Right atrium auricular region (tissue), 2 donors: ENCODE data around the gene EHMT2. TPM values are rescaled to one million over a fixed set of nuclear protein-coding genes. Genes with fewer than 3 reads are reported as not detected.
"Not testable (repeated sequence)": the region's sequence is repeated elsewhere in the genome, so short reads cannot be mapped to it uniquely, and the experiment has no call there.

Source experiments
- DNase-seq: peaks from one replicate; pipeline ENCODE4 v3.0.0-alpha.2; 2019; ENCODE audit warnings: low spot score
- H3K27ac ChIP-seq, 2 donors: fragments of 200-600 bp; sonication (generic); 1 replicate in 1 of 2; 2 replicates in 1 of 2; pipeline ENCODE4 v1.5.1; 2016 to 2019
- H3K27me3 ChIP-seq, 2 donors: fragments of 200-600 bp; sonication (generic); one replicate each; pipeline versions ENCODE4 v1.5.1 to v1.6.0; 2017 to 2019
- H3K36me3 ChIP-seq: fragments of 200-600 bp; sonication (generic); one replicate; pipeline ENCODE4 v1.5.1; 2016
- H3K4me1 ChIP-seq, 2 donors: fragments of 200-600 bp; sonication (generic); one replicate each; pipeline versions ENCODE4 v1.5.1 to v1.6.0; 2017 to 2019
- H3K4me3 ChIP-seq, 2 donors: fragments of 200-600 bp; sonication (generic); 1 replicate in 1 of 2; 2 replicates in 1 of 2; pipeline ENCODE4 v1.5.1; 2017 to 2019; ENCODE audit warnings: mild to moderate bottlenecking in 1 of 2, moderate library complexity in 1 of 2
- H3K9me3 ChIP-seq, 2 donors: fragments of 200-600 bp; sonication (generic); one replicate each; pipeline ENCODE4 v1.5.1; 2019
- total RNA-seq, 2 donors: library from RNA; depleted of rRNA; stranded (reverse); fragments of >200 nt; gene quantifications; one replicate each; pipeline ENCODE4 v1.1.0, GENCODE V29; 2016
- TF ChIP-seq, protein P1 (sequence below), 2 donors: fragments of 200-600 bp; sonication (generic); IDR thresholded peaks; one replicate each; pipeline ENCODE4 v1.5.1; 2019; ENCODE audit warnings: antibody characterized with exemption in 2 of 2

The EHMT2 gene
- total RNA-seq, 2 donors from 2014 or later = 10.5 to 19.1 TPM

DNA sequence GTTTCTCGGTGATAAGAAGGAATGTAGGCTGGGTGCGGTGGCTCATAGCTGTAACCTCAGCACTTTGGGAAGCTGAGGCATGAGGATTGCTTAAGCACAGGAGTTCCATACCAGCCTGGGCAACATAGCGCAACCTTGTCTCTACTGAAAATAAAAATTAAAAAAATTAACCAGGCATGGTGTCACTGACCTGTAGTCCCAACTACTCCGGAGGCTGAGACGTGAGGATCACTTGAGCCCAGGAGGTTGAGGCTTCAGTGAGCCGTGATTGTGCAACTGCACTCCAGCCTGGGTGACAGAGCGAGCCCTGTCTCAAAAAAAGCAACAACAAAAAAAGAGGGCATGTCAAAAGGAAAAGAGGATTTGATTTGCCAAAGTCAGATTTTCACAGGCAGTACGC is 38.8 kb downstream of the EHMT2 start:
- Histone ChIP-seq H3K4me3 (no peak overlapping the region), H3K36me3 (peaks cover 40% of the 10 kb centered on the region), H3K9me3 (no peaks in the 10 kb centered on the region), H3K27me3 (no peaks in the 10 kb centered on the region), H3K27ac (no peak overlapping the region), H3K4me1 (peaks cover 0 to 14% of the 10 kb centered on the region in 2 donors)
- DNase-seq = no peak
- TF ChIP-seq, protein P1, sequence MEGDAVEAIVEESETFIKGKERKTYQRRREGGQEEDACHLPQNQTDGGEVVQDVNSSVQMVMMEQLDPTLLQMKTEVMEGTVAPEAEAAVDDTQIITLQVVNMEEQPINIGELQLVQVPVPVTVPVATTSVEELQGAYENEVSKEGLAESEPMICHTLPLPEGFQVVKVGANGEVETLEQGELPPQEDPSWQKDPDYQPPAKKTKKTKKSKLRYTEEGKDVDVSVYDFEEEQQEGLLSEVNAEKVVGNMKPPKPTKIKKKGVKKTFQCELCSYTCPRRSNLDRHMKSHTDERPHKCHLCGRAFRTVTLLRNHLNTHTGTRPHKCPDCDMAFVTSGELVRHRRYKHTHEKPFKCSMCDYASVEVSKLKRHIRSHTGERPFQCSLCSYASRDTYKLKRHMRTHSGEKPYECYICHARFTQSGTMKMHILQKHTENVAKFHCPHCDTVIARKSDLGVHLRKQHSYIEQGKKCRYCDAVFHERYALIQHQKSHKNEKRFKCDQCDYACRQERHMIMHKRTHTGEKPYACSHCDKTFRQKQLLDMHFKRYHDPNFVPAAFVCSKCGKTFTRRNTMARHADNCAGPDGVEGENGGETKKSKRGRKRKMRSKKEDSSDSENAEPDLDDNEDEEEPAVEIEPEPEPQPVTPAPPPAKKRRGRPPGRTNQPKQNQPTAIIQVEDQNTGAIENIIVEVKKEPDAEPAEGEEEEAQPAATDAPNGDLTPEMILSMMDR (IDR thresholded peaks at IDR 0.05) = no peak

DNA sequence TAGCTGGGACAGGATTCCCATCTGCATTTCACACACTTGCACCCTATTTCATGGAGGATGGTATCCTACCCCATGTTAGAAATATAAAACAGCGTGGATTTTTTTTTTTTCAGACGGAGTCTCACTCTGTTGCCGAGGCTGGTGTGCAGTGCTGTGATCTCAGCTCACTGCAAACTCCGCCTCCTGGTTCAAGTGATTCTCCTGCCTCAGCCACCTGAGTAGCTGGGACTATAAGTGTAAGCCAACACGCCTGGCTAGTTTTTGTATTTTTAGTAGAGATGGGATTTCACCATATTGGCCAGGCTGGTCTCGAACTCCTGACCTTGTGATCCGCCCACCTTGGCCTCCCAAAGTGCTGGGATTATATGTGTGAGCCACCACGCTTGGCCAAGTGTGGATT is 39.7 kb downstream of the EHMT2 start:
- H3K36me3 ChIP-seq = peaks cover 40% of the 10 kb centered on the region

DNA sequence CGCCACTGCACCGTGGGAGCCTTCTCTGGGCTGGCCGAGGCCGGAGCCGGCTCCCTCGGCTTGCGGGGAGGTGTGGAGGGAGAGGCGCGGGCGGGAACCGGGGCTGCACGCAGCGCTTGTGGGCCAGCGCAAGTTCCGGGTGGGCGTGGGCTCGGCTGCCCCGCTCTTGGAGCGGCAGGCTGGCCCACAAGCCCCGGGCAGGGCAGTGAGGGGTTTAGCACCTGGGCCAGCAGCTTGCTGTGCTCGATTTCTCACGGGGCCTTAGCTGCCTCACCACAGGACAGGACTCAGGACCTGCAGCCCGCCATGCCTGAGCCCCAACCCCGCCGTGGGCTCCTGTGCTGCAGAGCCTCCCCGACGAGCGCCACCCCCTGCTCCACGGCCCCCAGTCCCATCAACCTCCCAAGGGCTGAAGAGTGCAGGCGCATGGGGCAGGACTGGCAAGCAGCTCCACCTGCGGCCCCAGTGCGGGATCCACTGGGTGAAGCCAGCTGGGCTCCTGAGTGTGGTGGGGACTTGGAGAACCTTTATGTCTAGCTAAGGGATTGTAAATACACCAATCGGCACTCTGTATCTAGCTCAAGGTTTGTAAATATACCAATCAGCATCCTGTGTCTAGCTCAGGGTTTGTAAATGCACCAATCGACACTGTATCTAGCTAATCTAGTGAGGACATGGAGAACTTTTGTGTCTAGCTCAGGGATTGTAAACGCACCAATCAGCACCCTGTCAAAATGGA is 45.3 kb downstream of the EHMT2 start:
- not testable (repeated sequence) for H3K36me3 ChIP-seq, H3K27me3 ChIP-seq, DNase-seq, H3K27ac ChIP-seq, H3K9me3 ChIP-seq, H3K4me1 ChIP-seq, H3K4me3 ChIP-seq

More for the DNA sequence above, 39.7 kb downstream of the EHMT2 start:
- not testable (repeated sequence) for H3K4me1 ChIP-seq, H3K27me3 ChIP-seq, H3K27ac ChIP-seq, H3K4me3 ChIP-seq, DNase-seq, H3K9me3 ChIP-seq

DNA sequence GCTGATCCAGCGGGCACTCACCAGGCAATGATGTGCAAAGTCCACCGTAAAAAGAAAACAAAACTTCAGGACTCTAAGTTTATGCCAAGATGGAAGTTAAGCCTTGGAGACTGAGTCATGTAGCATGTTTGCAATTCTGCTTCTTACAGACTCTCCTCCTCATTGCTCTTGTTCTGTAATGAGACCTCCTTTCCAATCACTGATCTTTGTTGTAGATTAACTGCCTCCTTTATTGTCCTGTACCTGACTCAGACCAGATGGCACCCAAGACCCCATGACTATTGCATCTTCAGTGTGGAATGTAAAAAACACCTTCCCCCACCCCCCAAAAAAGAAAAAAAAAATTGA is 46.0 kb downstream of the EHMT2 start:
- no peaks in the 10 kb centered on the region for H3K4me1 ChIP-seq
- no peaks in the 10 kb centered on the region for H3K9me3 ChIP-seq
- DNase-seq = no peak
- H3K27me3 ChIP-seq = no peaks in the 10 kb centered on the region
- no peaks in the 10 kb centered on the region for H3K36me3 ChIP-seq
- H3K4me3 ChIP-seq = no peak overlapping the region
- TF ChIP-seq, protein P1 (IDR thresholded peaks at IDR 0.05) = no peak
- H3K27ac ChIP-seq = no peak overlapping the region

DNA sequence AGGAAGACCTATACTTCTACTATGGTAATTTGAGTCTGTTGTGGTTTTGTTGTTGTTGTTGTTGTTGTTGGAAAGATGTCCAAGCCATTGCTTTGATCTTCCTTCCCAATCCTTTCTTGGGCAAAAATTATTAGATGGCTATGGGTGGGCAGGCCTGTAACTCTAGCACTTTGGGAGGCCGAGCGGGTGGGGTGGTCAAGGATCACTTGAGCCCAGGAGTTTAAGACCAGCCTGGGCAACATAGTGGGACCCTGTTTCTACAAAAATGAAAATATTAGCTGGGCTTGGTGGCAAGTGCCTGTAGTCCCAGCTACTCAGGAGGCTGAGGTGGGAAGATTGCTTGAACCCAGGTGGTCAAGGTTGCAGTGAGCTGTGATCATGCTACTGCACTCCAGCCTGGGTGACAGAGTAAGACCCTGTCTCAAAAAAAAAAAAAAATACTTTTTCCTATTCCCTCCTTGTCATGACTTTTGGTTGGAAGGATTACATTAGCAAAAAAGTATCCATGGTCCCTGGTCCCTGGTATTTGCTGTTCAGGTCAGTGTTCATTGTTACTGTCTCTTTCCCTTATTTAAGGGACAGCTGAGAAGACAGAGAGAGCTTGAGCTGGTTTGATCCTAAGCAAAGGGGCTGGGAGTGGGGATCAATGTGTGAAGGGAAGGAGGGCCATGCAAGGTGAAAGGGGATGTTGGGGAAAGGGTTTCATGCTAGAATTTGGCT is 46.6 kb downstream of the EHMT2 start:
- Histone ChIP-seq H3K9me3 (no peaks in the 10 kb centered on the region), H3K27me3 (no peaks in the 10 kb centered on the region), H3K4me3 (no peak overlapping the region), H3K4me1 (no peaks in the 10 kb centered on the region), H3K27ac (no peak overlapping the region), H3K36me3 (no peaks in the 10 kb centered on the region)
- TF ChIP-seq, protein P1 (IDR thresholded peaks at IDR 0.05) = no peak
- no peak for DNase-seq

DNA sequence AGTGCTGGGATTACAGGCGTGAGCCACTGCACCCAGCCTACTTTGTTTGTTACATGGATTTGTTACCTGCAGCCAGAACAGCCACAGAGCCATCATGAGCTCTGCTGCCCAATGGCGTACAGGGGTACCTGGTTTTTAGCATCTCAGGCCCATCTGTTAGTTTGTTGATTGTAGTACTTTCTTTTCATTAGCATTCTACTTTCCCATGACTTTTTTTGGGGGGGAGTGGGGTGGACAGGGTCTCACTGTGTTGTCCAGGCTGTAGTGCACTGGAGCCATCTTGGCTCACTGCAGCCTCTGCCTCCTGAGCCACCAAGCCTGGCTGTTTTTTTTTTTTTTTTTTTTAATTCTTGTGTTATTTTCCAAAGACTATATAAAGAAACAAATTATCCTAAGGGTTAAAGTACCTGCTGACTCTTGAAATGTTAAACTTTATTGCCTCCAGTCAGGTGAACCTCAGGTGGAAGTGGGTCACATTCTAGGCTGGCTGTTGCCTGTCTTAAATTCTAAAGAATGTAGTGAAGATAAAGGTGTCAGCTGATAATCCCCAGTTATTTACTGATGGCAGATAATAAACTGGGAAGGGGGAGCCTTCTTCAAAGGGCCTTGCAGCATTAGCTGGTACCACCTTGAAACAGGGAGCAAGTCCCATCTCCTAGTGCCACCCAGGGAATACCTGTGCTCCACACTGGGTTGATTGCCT is 50.1 kb downstream of the EHMT2 start:
- H3K4me1 ChIP-seq = no peaks in the 10 kb centered on the region
- no peak overlapping the region for H3K4me3 ChIP-seq
- no peak for DNase-seq
- no peaks in the 10 kb centered on the region for H3K27me3 ChIP-seq
- H3K36me3 ChIP-seq = no peaks in the 10 kb centered on the region
- H3K9me3 ChIP-seq = no peaks in the 10 kb centered on the region
- H3K27ac ChIP-seq = no peak overlapping the region
- TF ChIP-seq, protein P1 (IDR thresholded peaks at IDR 0.05) = no peak
